ENCODE results near the gene TYMS. TPM values are rescaled to one million over a fixed set of nuclear protein-coding genes. Genes with fewer than 3 reads are reported as not detected.

Gene TYMS
- total and polyA plus RNA-seq, 4 experiments from 2014 or later: 0.33 TPM; not detected in 3

DNA sequence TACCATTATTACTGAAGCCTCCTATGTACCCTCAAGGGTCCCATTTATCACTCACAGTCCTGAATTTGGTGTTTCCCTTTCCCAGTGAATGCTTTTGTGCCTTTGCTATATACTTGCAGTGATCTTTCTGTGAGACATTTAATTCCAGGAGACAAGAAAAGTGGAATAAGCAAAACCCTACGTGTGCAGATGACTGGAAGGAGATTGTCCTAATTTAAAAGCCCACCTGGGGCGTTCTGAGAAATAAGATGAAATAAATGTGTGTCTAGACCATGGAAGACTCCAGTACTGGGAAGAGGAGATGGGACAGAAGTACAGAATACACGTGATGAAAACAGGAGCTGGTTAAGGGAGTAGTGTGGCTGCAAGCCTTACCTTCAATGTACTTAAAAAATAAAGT is 19.3 kb downstream of the TYMS start:
- CTCF ChIA-PET (ENCODE audit: partially characterized antibody): no interaction called here
- Histone ChIP-seq H3K27ac (ENCODE audit: low read depth, low read length) (no peak overlapping the region), H3K9me3 (ENCODE audit: control insufficient read depth in 1 of 2, low read length in 2 of 2) (no peaks in the 10 kb centered on the region), H3K4me3 (ENCODE audit: low read length in 2 of 2) (no peak overlapping the region), H3K4me1 (ENCODE audit: insufficient read depth, low read length) (peaks cover 7% of the 10 kb centered on the region), H3K36me3 (ENCODE audit: insufficient read depth, low read length) (peaks cover 44% of the 10 kb centered on the region), H3K27me3 (ENCODE audit: insufficient read depth, low read length) (no peaks in the 10 kb centered on the region)
- Mint-ChIP-seq H3K27ac (peak overlapping the region in 4 of 7 donors; percentile 4 to 50 (median 28)), H3K4me1 (peaks cover 3 to 7% (median 4%) of the 10 kb centered on the region in 4 donors), H3K4me3 (no peak overlapping the region), H3K9me3 (no peaks in the 10 kb centered on the region), H3K27me3 (no peaks in the 10 kb centered on the region), H3K36me3 (peaks cover 46 to 64% of the 10 kb centered on the region in 2 donors)
- POLR2A ChIA-PET (ENCODE audit: partially characterized antibody): no interaction called here
- intact Hi-C loops (cut with micrococcal nuclease): no loop called here
- no peak for DNase-seq

DNA sequence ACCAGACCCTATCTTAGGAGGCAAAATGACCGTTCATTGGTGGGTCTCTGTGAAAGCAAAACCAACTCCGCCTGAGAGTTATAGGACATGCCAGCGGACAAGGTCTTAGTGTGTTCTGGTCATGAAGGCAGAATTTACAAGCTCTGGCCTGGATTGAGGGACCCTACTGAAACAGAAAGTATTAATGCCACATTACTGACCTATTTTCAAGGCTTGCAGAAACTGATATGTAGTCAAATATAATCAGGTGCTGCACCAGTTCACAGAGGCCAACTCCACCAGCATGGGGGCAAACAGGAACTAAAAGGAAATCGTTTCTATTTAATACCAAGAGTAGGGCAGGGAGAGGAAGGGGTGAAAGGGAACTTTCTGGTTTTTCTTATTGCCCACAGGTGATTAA is 19.7 kb downstream of the TYMS start:
- peak overlapping the region in 4 of 7 donors; percentile 17 to 80 (median 53) for H3K27ac Mint-ChIP-seq
- H3K4me1 Mint-ChIP-seq: peaks cover 7 to 11% (median 9%) of the 10 kb centered on the region in 4 donors
- Histone ChIP-seq H3K4me3 (ENCODE audit: low read length in 2 of 2) (no peak overlapping the region), H3K36me3 (ENCODE audit: insufficient read depth, low read length) (peaks cover 43% of the 10 kb centered on the region), H3K27ac (ENCODE audit: low read depth, low read length) (no peak overlapping the region), H3K4me1 (ENCODE audit: insufficient read depth, low read length) (peaks cover 11% of the 10 kb centered on the region), H3K9me3 (ENCODE audit: control insufficient read depth in 1 of 2, low read length in 2 of 2) (no peaks in the 10 kb centered on the region), H3K27me3 (ENCODE audit: insufficient read depth, low read length) (no peaks in the 10 kb centered on the region)
- ChIA-PET CTCF (ENCODE audit: partially characterized antibody) (no interaction called here), POLR2A (ENCODE audit: partially characterized antibody) (no interaction called here)
- no peak overlapping the region for H3K4me3 Mint-ChIP-seq
- no peak for DNase-seq
- no peaks in the 10 kb centered on the region for H3K9me3 Mint-ChIP-seq
- peaks cover 48 to 67% of the 10 kb centered on the region in 2 donors for H3K36me3 Mint-ChIP-seq
- H3K27me3 Mint-ChIP-seq: no peaks in the 10 kb centered on the region
- intact Hi-C loops (cut with micrococcal nuclease): no loop called here

DNA sequence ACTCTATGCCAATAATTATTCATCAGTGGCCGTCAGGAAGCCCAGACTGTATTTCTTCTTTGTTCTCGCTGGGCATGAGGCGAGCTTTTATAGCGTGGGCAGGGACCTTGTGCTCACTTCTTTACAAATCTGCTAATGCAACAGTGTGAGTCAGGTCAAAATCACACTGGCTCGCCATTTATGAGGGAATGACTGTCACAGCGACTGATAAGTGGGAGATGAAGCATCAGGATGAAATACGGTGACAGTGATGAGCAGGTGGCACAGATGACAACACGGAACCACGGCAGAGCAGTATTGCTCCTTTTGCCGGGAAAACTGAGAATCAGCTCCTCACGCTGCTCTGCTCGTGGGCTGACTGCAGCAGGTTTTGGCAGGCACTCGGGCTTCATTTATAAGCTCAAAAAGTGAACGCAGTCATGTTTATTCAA is 20.5 kb downstream of the TYMS start:
- no peak for DNase-seq
- intact Hi-C loops (cut with micrococcal nuclease): no loop called here
- ChIA-PET CTCF (ENCODE audit: partially characterized antibody) (no interaction called here), POLR2A (ENCODE audit: partially characterized antibody) (interaction anchor here (1.7 kb wide), 1 partner anchor 20 kb away, joined by 3 read pairs; the partner anchor contains the start of gene TYMS)
- Mint-ChIP-seq H3K36me3 (peaks cover 44 to 62% of the 10 kb centered on the region in 2 donors), H3K27me3 (no peaks in the 10 kb centered on the region), H3K27ac (peak overlapping the region in 2 of 7 donors; percentile 19 to 67), H3K4me1 (peaks cover 12 to 17% (median 12%) of the 10 kb centered on the region in 4 donors), H3K4me3 (no peak overlapping the region), H3K9me3 (no peaks in the 10 kb centered on the region)
- Histone ChIP-seq H3K36me3 (ENCODE audit: insufficient read depth, low read length) (peaks cover 38% of the 10 kb centered on the region), H3K27ac (ENCODE audit: low read depth, low read length) (no peak overlapping the region), H3K9me3 (ENCODE audit: control insufficient read depth in 1 of 2, low read length in 2 of 2) (no peaks in the 10 kb centered on the region), H3K4me3 (ENCODE audit: low read length in 2 of 2) (no peak overlapping the region), H3K27me3 (ENCODE audit: insufficient read depth, low read length) (no peaks in the 10 kb centered on the region), H3K4me1 (ENCODE audit: insufficient read depth, low read length) (peaks cover 17% of the 10 kb centered on the region)

DNA sequence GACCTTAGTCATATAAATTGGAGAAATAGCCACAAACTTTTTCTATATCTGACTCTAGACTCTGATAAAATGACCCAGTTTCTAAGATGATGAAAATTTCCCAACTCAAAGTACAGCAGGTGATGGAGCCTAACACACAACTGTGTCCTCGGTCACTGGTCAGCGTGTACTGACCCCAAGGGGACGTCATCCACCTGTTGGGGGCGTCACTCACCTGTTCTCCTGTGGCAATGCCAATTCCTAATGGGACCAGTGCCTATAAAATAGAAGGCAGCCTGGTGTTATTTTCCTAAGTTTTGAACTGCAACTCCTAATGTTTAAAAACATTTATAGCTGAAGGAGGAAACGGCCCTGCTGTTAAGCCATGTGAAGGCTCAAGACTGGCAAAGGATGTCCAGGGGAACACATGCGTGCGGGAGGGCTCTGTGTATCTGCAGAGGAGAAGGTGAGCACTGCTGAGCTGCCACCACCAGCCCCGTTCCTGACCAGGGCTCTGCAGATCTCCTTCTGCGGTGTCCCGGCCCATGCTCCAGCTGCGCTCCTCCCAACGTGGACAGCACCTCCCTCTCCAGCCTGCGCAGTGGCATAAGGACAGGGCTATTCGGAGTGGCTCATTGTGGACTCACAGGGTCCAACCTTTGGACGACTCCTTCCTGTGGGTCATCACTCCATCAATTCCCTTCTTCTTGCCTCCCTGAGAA is 21.2 kb downstream of the TYMS start:
- H3K4me1 ChIP-seq (ENCODE audit: insufficient read depth, low read length): peaks cover 22% of the 10 kb centered on the region
- H3K27ac Mint-ChIP-seq: peak overlapping the region in 1 of 7 donors; percentile 77
- H3K4me3 ChIP-seq (ENCODE audit: low read length in 2 of 2): no peak overlapping the region
- no peak overlapping the region for H3K4me3 Mint-ChIP-seq
- DNase-seq: no peak
- H3K27me3 ChIP-seq (ENCODE audit: insufficient read depth, low read length): no peaks in the 10 kb centered on the region
- POLR2A ChIA-PET (ENCODE audit: partially characterized antibody): interaction anchor here (1.7 kb wide), 1 partner anchor 21 kb away, joined by 3 read pairs; the partner anchor contains the start of gene TYMS
- no peaks in the 10 kb centered on the region for H3K9me3 Mint-ChIP-seq
- H3K36me3 ChIP-seq (ENCODE audit: insufficient read depth, low read length): peaks cover 37% of the 10 kb centered on the region
- CTCF ChIA-PET (ENCODE audit: partially characterized antibody): no interaction called here
- no peaks in the 10 kb centered on the region for H3K27me3 Mint-ChIP-seq
- intact Hi-C loops (cut with micrococcal nuclease): no loop called here
- H3K36me3 Mint-ChIP-seq: peaks cover 44 to 62% of the 10 kb centered on the region in 2 donors
- no peaks in the 10 kb centered on the region for H3K9me3 ChIP-seq (ENCODE audit: control insufficient read depth in 1 of 2, low read length in 2 of 2)
- H3K4me1 Mint-ChIP-seq: peaks cover 12 to 20% (median 12%) of the 10 kb centered on the region in 4 donors
- H3K27ac ChIP-seq (ENCODE audit: low read depth, low read length): no peak overlapping the region

DNA sequence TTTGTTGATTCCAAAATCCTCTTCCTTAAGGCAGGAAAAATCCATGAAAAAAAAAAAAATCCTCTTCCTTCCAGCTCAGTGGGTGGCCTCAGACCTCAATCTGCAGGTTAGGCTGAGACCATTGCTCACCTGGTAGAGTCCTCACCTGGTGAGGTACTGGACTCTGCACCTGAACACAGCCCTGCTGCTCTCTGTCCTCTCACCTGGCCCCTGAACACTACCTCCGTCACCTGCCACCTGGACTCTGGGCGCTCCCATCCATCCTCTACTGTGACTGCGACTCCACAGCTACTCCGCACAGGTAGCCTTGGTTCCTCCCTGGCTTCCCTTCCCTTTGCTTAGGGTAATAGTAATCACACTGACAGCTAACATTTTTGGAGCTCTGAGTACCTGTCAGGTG is 22.1 kb downstream of the TYMS start:
- H3K27me3 Mint-ChIP-seq: no peaks in the 10 kb centered on the region
- H3K27ac Mint-ChIP-seq: peak overlapping the region in 5 of 7 donors; percentile 15 to 60 (median 44)
- no peak overlapping the region for H3K4me3 ChIP-seq (ENCODE audit: low read length in 2 of 2)
- H3K27ac ChIP-seq (ENCODE audit: low read depth, low read length): no peak overlapping the region
- no peaks in the 10 kb centered on the region for H3K27me3 ChIP-seq (ENCODE audit: insufficient read depth, low read length)
- H3K4me3 Mint-ChIP-seq: no peak overlapping the region
- H3K9me3 ChIP-seq (ENCODE audit: control insufficient read depth in 1 of 2, low read length in 2 of 2): no peaks in the 10 kb centered on the region
- H3K4me1 ChIP-seq (ENCODE audit: insufficient read depth, low read length): peaks cover 22% of the 10 kb centered on the region
- no peaks in the 10 kb centered on the region for H3K9me3 Mint-ChIP-seq
- ChIA-PET POLR2A (ENCODE audit: partially characterized antibody) (interaction anchor here (1.7 kb wide), 1 partner anchor 22 kb away, joined by 3 read pairs; the partner anchor contains the start of gene TYMS), CTCF (ENCODE audit: partially characterized antibody) (no interaction called here)
- peaks cover 44 to 58% of the 10 kb centered on the region in 2 donors for H3K36me3 Mint-ChIP-seq
- peaks cover 12 to 20% (median 12%) of the 10 kb centered on the region in 4 donors for H3K4me1 Mint-ChIP-seq
- no peak for DNase-seq
- intact Hi-C loops (cut with micrococcal nuclease): no loop called here
- peaks cover 31% of the 10 kb centered on the region for H3K36me3 ChIP-seq (ENCODE audit: insufficient read depth, low read length)

DNA sequence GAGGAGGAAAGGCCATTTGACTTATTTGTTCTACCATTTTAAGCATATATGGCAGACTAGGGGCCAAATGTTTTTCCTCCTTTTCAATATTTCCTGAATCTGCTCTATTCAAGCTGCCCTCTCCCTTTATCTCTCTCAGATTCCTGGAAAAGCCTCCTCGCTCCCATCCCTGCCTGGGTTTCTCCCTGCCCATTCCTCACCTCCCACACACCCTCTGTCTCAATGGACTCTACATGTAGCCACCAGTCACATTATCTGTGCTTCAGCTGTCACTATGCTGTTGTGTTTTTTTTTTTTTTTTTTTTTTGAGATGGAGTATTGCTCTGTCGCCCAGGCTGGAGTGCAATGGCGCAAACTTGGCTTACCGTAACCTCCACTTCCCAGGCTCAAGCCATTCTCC is 22.9 kb downstream of the TYMS start:
- H3K4me1 ChIP-seq (ENCODE audit: insufficient read depth, low read length): peaks cover 22% of the 10 kb centered on the region
- H3K4me3 ChIP-seq (ENCODE audit: low read length in 2 of 2): no peak overlapping the region
- H3K36me3 ChIP-seq (ENCODE audit: insufficient read depth, low read length): peaks cover 24% of the 10 kb centered on the region
- Mint-ChIP-seq H3K4me3 (no peak overlapping the region), H3K27ac (peak overlapping the region in 5 of 7 donors; percentile 9 to 87 (median 46)), H3K4me1 (peaks cover 12 to 20% (median 12%) of the 10 kb centered on the region in 4 donors), H3K9me3 (no peaks in the 10 kb centered on the region), H3K36me3 (peaks cover 40 to 56% of the 10 kb centered on the region in 2 donors), H3K27me3 (no peaks in the 10 kb centered on the region)
- no peaks in the 10 kb centered on the region for H3K9me3 ChIP-seq (ENCODE audit: control insufficient read depth in 1 of 2, low read length in 2 of 2)
- ChIA-PET CTCF (ENCODE audit: partially characterized antibody) (no interaction called here), POLR2A (ENCODE audit: partially characterized antibody) (no interaction called here)
- no peak for DNase-seq
- no peak overlapping the region for H3K27ac ChIP-seq (ENCODE audit: low read depth, low read length)
- intact Hi-C loops (cut with micrococcal nuclease): no loop called here
- H3K27me3 ChIP-seq (ENCODE audit: insufficient read depth, low read length): no peaks in the 10 kb centered on the region

DNA sequence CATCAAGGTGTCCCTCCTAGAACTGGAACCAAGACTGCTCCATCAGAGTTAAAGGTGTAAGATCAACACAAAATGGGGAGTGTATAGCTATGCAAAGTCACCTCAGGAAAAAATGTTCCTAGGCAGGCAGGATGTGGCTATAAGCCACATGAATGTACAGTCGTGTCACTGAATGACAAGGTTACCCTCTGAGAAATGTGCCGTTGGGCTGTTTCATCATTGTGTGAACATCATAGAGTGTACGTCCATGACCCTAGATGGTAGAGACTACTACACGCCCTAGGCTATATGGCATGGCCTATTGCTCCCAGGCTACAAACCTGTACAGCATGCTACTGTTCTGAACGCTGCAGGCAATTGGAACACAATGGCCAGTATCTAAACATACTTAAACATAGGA is 24.5 kb downstream of the TYMS start:
- Histone ChIP-seq H3K4me3 (ENCODE audit: low read length in 2 of 2) (no peak overlapping the region), H3K27me3 (ENCODE audit: insufficient read depth, low read length) (no peaks in the 10 kb centered on the region), H3K4me1 (ENCODE audit: insufficient read depth, low read length) (peaks cover 22% of the 10 kb centered on the region), H3K36me3 (ENCODE audit: insufficient read depth, low read length) (peaks cover 15% of the 10 kb centered on the region), H3K27ac (ENCODE audit: low read depth, low read length) (peak overlapping the region; percentile 11), H3K9me3 (ENCODE audit: control insufficient read depth in 1 of 2, low read length in 2 of 2) (no peaks in the 10 kb centered on the region)
- POLR2A ChIA-PET (ENCODE audit: partially characterized antibody): interaction anchor here (1.0 kb wide), 1 partner anchor 30 kb away, joined by 3 read pairs; the partner anchor contains the start of gene ENOSF1
- CTCF ChIA-PET (ENCODE audit: partially characterized antibody): interaction anchor here (1.3 to 1.7 kb wide), 2 partner anchors 58 to 157 kb away, joined by 3 to 4 read pairs; no protein-coding TSS in a partner anchor
- H3K4me3 Mint-ChIP-seq: peak overlapping the region in 5 of 8 donors; percentile 34 to 61 (median 37)
- intact Hi-C loops (cut with micrococcal nuclease): no loop called here
- peaks cover 41 to 49% of the 10 kb centered on the region in 2 donors for H3K36me3 Mint-ChIP-seq
- peak overlapping the region; percentile 72 to 94 (median 87) for H3K27ac Mint-ChIP-seq
- peak; percentile 56 to 73 (median 65) for DNase-seq
- no peaks in the 10 kb centered on the region for H3K9me3 Mint-ChIP-seq
- H3K4me1 Mint-ChIP-seq: peaks cover 12 to 20% (median 12%) of the 10 kb centered on the region in 4 donors
- H3K27me3 Mint-ChIP-seq: no peaks in the 10 kb centered on the region
